B cell (primary cell): ENCODE results near the gene GEMIN7.

Experiments used
- CTCF ChIP-seq: fragments of 200-600 bp; IDR thresholded peaks from one replicate; pipeline ENCODE4 v1.8.0; 2022; ENCODE audit warnings: antibody characterized with exemption, mild to moderate bottlenecking
- EZH2 ChIP-seq: IDR thresholded peaks from 2 replicates; pipeline ENCODE4 v1.6.1; 2012; ENCODE audit warnings: borderline replicate concordance, low read depth, mild to moderate bottlenecking, moderate library complexity, low read length; ENCODE audit not compliant: insufficient read depth, poor library complexity, severe bottlenecking

- no peak for TF ChIP-seq EZH2
- no peak for TF ChIP-seq CTCF
Observed at GRCh38 chr19:45098521-45099466, 19.7 kb downstream of the GEMIN7 start.
